ENCODE results near the gene MAL. TPM values are rescaled to one million over a fixed set of nuclear protein-coding genes. Genes with fewer than 3 reads are reported as not detected.

MAL gene
- total RNA-seq, 4 donors from 2014 or later, result 0.93 to 4.7 TPM; not detected in 2

DNA sequence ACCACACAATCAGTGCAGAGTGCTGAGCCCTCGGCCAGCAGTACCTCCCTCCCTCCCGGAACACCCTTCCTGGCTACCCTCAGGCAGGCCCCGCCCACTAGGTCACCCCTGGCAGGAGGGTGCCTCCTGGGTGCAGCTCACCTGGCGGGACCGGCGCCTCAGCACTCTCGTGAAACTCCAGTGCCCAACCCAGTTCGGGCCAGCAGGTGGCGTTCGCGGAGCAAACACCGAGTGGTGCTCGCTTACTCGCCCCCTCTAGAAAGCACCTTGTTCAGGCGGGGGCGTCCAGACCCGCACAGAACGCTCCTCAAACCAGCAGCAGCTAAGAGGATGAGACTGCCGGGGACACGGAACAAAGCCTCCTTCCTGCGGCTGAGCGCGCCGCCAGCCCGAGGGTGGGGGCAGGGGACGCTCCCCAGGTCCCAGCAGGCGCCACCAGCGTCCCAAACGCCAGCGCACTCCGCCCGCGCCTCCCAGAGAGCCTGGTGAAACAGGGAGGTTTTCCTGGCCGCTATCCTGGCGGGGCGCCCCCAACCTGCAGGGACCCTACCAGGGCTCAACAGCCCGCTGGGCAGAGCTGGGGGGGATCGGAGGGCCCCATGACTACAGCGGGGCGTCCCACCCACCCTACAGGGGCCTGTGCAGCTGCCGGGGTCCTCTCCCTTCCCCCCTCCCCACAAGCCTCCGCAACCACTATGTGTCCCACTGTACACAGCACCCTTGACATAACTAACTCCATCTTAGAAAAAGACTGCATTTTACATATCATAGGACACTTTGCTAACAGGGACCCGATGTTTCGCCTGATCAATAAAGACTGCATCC is 51.4 kb downstream of the MAL start:
- DNase-seq (ENCODE audit: low spot score) (peak; percentile 46), ATAC-seq (ENCODE audit: low FRiP score) (peak; percentile 79)
- TF ChIP-seq CTCF (IDR thresholded peaks at IDR 0.05), result no peak

DNA sequence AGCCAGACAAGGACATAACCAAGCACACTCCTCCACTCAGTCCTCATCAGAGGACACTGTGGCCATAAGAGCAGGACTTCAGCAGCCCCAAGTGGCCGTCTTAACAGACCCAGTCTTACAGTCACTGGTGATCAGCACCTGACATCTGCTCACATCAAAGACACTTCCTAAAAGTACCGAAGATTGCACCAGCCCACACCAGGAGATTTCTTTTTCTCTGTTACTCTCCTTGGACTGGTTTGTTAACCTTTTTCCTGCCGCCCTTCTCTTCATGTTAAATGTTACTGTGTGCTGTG is 52.0 kb downstream of the MAL start:
- DNase-seq (ENCODE audit: low spot score) (no peak), ATAC-seq (ENCODE audit: low FRiP score) (no peak)
- TF ChIP-seq CTCF (IDR thresholded peaks at IDR 0.05), result no peak

GRCh38 chr2:95077861-95078603 is 52.5 kb downstream of the MAL start:
- ATAC-seq (ENCODE audit: low FRiP score), result no peak
- TF ChIP-seq CTCF (IDR thresholded peaks at IDR 0.05), result no peak
- no peak for DNase-seq (ENCODE audit: low spot score)

GRCh38 chr2:95079199-95079683 is 53.7 kb downstream of the MAL start:
- no peak for DNase-seq (ENCODE audit: low spot score)
- no peak for TF ChIP-seq CTCF (IDR thresholded peaks at IDR 0.05)
- no peak for ATAC-seq (ENCODE audit: low FRiP score)

DNA sequence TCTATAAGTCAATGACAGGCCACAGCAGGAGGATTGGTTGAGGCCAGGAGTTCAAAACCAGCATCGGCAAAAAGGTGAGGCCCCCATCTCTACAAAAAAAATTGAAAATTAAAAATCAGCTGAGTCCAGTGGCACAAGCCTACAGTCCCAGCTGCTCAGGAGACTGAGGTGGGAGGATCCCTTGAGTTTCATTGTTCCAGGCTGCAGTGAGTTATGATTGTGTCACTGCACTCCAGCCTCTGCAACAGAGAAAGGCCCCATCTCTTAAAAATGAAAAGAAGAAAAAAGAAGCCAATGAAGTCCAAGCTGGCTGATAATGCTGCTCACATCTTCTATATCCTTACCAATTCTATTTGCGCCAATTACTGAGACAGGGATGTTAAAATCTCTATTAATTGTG is 57.0 kb downstream of the MAL start:
- ATAC-seq (ENCODE audit: low FRiP score) (no peak), DNase-seq (ENCODE audit: low spot score) (no peak)
- no peak for TF ChIP-seq CTCF (IDR thresholded peaks at IDR 0.05)

- ATAC-seq (ENCODE audit: low FRiP score) (no peak), DNase-seq (ENCODE audit: low spot score) (no peak)
- no peak for TF ChIP-seq CTCF (IDR thresholded peaks at IDR 0.05)
Observed at GRCh38 chr2:95086017-95086416, 60.5 kb downstream of the MAL start.
